GM23338 (cell line): ENCODE data around the gene DIDO1. TPM values are rescaled to one million over a fixed set of nuclear protein-coding genes. Genes with fewer than 3 reads are reported as not detected.

Source experiments
- EZH2 ChIP-seq: fragments of 200-600 bp; sonication (generic); IDR thresholded peaks from one replicate; pipeline ENCODE4 v1.8.0; 2017; ENCODE audit warnings: antibody characterized with exemption, mild to moderate bottlenecking, low read depth; ENCODE audit not compliant: unreplicated experiment
- EZH2phosphoT487 ChIP-seq: fragments of 200-600 bp; sonication (generic); IDR thresholded peaks from one replicate; pipeline ENCODE4 v1.8.1; 2018; ENCODE audit warnings: antibody characterized with exemption; ENCODE audit not compliant: unreplicated experiment
- NANOG ChIP-seq: IDR thresholded peaks from 2 replicates; pipeline ENCODE4 v1.6.1; 2016; ENCODE audit warnings: antibody characterized with exemption, borderline replicate concordance
- POLR2AphosphoS5 ChIP-seq: IDR thresholded peaks from 2 replicates; pipeline ENCODE4 v1.6.1; 2016; ENCODE audit warnings: antibody characterized with exemption, low read depth
- REST ChIP-seq: IDR thresholded peaks from one replicate; pipeline ENCODE4 v1.6.1; 2018; ENCODE audit warnings: antibody characterized with exemption; ENCODE audit not compliant: unreplicated experiment
- STAT1 ChIP-seq: IDR thresholded peaks from one replicate; pipeline ENCODE4 v1.6.1; 2016; ENCODE audit warnings: antibody characterized with exemption; ENCODE audit not compliant: unreplicated experiment
- ZNF331 ChIP-seq: fragments of 250-450 bp; sonication (Bioruptor Pico); IDR thresholded peaks from 2 replicates; pipeline ENCODE4 v1.5.0; 2020; ENCODE audit warnings: low read depth, mild to moderate bottlenecking, moderate library complexity
- polyA plus RNA-seq: library from polyadenylated mRNA; unstranded; fragments of >200 nt; fragmentation: Nextera tagmentation; extraction: Ambion mirVana; gene quantifications from 2 replicates; pipeline ENCODE4 v1.2.1, GENCODE V29; 2016
- total RNA-seq: library from RNA; depleted of rRNA; stranded (reverse); fragments of >200 nt; shearing (Covaris generic); gene quantifications from 2 replicates; pipeline ENCODE4 v1.2.3, GENCODE V29; 2014
- TF ChIP-seq, protein P1 (sequence below): fragments of 250-450 bp; sonication (Bioruptor Pico); IDR thresholded peaks from 2 replicates; pipeline ENCODE4 v1.5.0; 2020; ENCODE audit warnings: mild to moderate bottlenecking, moderate library complexity
- TF ChIP-seq, protein P2 (sequence below): IDR thresholded peaks from 2 replicates; pipeline ENCODE4 v1.6.1; 2016; ENCODE audit warnings: antibody characterized with exemption

The DIDO1 gene
- total and polyA plus RNA-seq, 2 experiments from 2014 or later = 72.4 to 162 TPM

- TF ChIP-seq, protein P1, sequence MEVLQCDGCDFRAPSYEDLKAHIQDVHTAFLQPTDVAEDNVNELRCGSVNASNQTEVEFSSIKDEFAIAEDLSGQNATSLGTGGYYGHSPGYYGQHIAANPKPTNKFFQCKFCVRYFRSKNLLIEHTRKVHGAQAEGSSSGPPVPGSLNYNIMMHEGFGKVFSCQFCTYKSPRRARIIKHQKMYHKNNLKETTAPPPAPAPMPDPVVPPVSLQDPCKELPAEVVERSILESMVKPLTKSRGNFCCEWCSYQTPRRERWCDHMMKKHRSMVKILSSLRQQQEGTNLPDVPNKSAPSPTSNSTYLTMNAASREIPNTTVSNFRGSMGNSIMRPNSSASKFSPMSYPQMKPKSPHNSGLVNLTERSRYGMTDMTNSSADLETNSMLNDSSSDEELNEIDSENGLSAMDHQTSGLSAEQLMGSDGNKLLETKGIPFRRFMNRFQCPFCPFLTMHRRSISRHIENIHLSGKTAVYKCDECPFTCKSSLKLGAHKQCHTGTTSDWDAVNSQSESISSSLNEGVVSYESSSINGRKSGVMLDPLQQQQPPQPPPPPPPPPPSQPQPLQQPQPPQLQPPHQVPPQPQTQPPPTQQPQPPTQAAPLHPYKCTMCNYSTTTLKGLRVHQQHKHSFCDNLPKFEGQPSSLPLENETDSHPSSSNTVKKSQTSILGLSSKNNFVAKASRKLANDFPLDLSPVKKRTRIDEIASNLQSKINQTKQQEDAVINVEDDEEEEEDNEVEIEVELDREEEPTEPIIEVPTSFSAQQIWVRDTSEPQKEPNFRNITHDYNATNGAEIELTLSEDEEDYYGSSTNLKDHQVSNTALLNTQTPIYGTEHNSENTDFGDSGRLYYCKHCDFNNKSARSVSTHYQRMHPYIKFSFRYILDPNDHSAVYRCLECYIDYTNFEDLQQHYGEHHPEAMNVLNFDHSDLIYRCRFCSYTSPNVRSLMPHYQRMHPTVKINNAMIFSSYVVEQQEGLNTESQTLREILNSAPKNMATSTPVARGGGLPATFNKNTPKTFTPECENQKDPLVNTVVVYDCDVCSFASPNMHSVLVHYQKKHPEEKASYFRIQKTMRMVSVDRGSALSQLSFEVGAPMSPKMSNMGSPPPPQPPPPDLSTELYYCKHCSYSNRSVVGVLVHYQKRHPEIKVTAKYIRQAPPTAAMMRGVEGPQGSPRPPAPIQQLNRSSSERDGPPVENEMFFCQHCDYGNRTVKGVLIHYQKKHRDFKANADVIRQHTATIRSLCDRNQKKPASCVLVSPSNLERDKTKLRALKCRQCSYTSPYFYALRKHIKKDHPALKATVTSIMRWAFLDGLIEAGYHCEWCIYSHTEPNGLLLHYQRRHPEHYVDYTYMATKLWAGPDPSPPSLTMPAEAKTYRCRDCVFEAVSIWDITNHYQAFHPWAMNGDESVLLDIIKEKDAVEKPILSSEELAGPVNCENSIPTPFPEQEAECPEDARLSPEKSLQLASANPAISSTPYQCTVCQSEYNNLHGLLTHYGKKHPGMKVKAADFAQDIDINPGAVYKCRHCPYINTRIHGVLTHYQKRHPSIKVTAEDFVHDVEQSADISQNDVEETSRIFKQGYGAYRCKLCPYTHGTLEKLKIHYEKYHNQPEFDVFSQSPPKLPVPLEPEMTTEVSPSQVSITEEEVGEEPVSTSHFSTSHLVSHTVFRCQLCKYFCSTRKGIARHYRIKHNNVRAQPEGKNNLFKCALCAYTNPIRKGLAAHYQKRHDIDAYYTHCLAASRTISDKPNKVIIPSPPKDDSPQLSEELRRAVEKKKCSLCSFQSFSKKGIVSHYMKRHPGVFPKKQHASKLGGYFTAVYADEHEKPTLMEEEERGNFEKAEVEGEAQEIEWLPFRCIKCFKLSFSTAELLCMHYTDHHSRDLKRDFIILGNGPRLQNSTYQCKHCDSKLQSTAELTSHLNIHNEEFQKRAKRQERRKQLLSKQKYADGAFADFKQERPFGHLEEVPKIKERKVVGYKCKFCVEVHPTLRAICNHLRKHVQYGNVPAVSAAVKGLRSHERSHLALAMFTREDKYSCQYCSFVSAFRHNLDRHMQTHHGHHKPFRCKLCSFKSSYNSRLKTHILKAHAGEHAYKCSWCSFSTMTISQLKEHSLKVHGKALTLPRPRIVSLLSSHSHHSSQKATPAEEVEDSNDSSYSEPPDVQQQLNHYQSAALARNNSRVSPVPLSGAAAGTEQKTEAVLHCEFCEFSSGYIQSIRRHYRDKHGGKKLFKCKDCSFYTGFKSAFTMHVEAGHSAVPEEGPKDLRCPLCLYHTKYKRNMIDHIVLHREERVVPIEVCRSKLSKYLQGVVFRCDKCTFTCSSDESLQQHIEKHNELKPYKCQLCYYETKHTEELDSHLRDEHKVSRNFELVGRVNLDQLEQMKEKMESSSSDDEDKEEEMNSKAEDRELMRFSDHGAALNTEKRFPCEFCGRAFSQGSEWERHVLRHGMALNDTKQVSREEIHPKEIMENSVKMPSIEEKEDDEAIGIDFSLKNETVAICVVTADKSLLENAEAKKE = no peak
- no peak for TF ChIP-seq REST
- no peak for TF ChIP-seq EZH2phosphoT487
- no peak for TF ChIP-seq POLR2AphosphoS5
- TF ChIP-seq, protein P2, sequence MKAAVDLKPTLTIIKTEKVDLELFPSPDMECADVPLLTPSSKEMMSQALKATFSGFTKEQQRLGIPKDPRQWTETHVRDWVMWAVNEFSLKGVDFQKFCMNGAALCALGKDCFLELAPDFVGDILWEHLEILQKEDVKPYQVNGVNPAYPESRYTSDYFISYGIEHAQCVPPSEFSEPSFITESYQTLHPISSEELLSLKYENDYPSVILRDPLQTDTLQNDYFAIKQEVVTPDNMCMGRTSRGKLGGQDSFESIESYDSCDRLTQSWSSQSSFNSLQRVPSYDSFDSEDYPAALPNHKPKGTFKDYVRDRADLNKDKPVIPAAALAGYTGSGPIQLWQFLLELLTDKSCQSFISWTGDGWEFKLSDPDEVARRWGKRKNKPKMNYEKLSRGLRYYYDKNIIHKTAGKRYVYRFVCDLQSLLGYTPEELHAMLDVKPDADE = no peak
- no peak for TF ChIP-seq NANOG
- TF ChIP-seq ZNF331 (CRISPR knock-in tag) = no peak
- no peak for TF ChIP-seq EZH2
- no peak for TF ChIP-seq STAT1
Observed at GRCh38 chr20:62920039-62920645, 6.2 kb downstream of the DIDO1 start (continued).
